Fibroblast of lung (primary cell): ENCODE results near the gene S100A4. TPM values are rescaled to one million over a fixed set of nuclear protein-coding genes. Genes with fewer than 3 reads are reported as not detected.

ENCODE experiments used
- DNase-seq, 2 donors: peaks; one replicate each; pipeline versions ENCODE4 v3.0.0 to v3.0.0-alpha.2; 2010; ENCODE audit warnings: low read depth in 2 of 2
- H2AFZ ChIP-seq: 2 replicates; pipeline ENCODE4 v1.5.1; 2012; ENCODE audit warnings: low read length, control low read depth, inconsistent platforms
- H3K27ac ChIP-seq: 2 replicates; pipeline ENCODE4 v1.5.1; 2011; ENCODE audit warnings: low read length, control low read depth; ENCODE audit not compliant: insufficient read depth
- H3K27me3 ChIP-seq: 2 replicates; pipeline ENCODE4 v1.5.1; 2011; ENCODE audit warnings: mild to moderate bottlenecking, low read length; ENCODE audit not compliant: control insufficient read depth, insufficient read depth
- H3K36me3 ChIP-seq: 2 replicates; pipeline ENCODE4 v1.5.1; 2011; ENCODE audit warnings: low read length; ENCODE audit not compliant: control insufficient read depth, insufficient read depth
- H3K4me1 ChIP-seq: 2 replicates; pipeline ENCODE4 v1.5.1; 2011; ENCODE audit warnings: low read length; ENCODE audit not compliant: control insufficient read depth, insufficient read depth; ENCODE audit errors: extremely low read depth
- H3K4me2 ChIP-seq: 2 replicates; pipeline ENCODE4 v1.5.1; 2011; ENCODE audit warnings: low read length, control low read depth; ENCODE audit not compliant: insufficient read depth; ENCODE audit errors: extremely low read depth
- H3K4me3 ChIP-seq, 4 experiments: fragments of 200-600 bp in 1 of 4; sonication (generic) in 1 of 4; replicated peaks in 1 of 4; 2 replicates each; pipeline ENCODE4 v1.5.1; 2011 to 2016; ENCODE audit warnings: low read length in 4 of 4, low read depth in 3 of 4, mild to moderate bottlenecking in 3 of 4, control low read depth in 2 of 4, inconsistent platforms in 1 of 4, mixed read lengths in 1 of 4; ENCODE audit not compliant: insufficient read depth in 1 of 4; ENCODE audit errors: control extremely low read depth in 1 of 4
- H3K79me2 ChIP-seq: 2 replicates; pipeline ENCODE4 v1.5.1; 2012; ENCODE audit warnings: mild to moderate bottlenecking, low read length, inconsistent platforms; ENCODE audit not compliant: control insufficient read depth, insufficient read depth
- H3K9ac ChIP-seq: 2 replicates; pipeline ENCODE4 v1.5.1; 2011; ENCODE audit warnings: mild to moderate bottlenecking, low read length, control low read depth; ENCODE audit not compliant: insufficient read depth
- H3K9me3 ChIP-seq: 2 replicates; pipeline ENCODE4 v1.5.1; 2012; ENCODE audit warnings: low read depth, low read length; ENCODE audit not compliant: control insufficient read depth, insufficient read depth
- H4K20me1 ChIP-seq: 2 replicates; pipeline ENCODE4 v1.5.1; 2011; ENCODE audit warnings: low read length; ENCODE audit not compliant: control insufficient read depth, insufficient read depth; ENCODE audit errors: extremely low read depth
- CTCF ChIP-seq, 2 donors: IDR thresholded peaks in 1 of 2; conservative IDR thresholded peaks in 1 of 2; 1 replicate in 1 of 2; 2 replicates in 1 of 2; pipeline ENCODE4 v1.5.1; 2011 to 2012; ENCODE audit warnings: low read length in 2 of 2, control low read depth in 1 of 2, inconsistent platforms in 1 of 2, low read depth in 1 of 2, mild to moderate bottlenecking in 1 of 2
- EZH2 ChIP-seq: IDR thresholded peaks from 2 replicates; pipeline ENCODE4 v1.5.1; 2012; ENCODE audit warnings: low read length, control low read depth, mild to moderate bottlenecking; ENCODE audit errors: missing control alignments
- polyA plus RNA-seq, 2 donors: library from polyadenylated mRNA; depleted of rRNA in 1 of 2; stranded (reverse) in 1 of 2; unstranded in 1 of 2; fragments of >200 nt; gene quantifications; 2 replicates each; pipeline ENCODE4 v1.2.1, GENCODE V29; 2011 to 2012; ENCODE audit warnings: missing spikeins in 1 of 2
- total RNA-seq: library from RNA; depleted of rRNA; stranded (reverse); fragments of >200 nt; gene quantifications from 2 replicates; pipeline ENCODE4 v1.2.1, GENCODE V29; 2014

The S100A4 gene
- total and polyA plus RNA-seq, 2 donors (not counting 1 experiment from before 2014, with no cell fraction given), result 287 to 371 TPM

GRCh38 chr1:153544453-153545066 lies 1.0 kb downstream of the S100A4 start:
- peak overlapping the region; percentile 84 for H3K27ac ChIP-seq
- H2AFZ ChIP-seq, result no peak overlapping the region
- H3K4me1 ChIP-seq, result peaks cover 42% of the 10 kb centered on the region
- H3K36me3 ChIP-seq, result no peaks in the 10 kb centered on the region
- peak overlapping the region; percentile 73 for H3K4me2 ChIP-seq
- H3K27me3 ChIP-seq, result no peaks in the 10 kb centered on the region
- peak overlapping the region; percentile 34 for H3K9ac ChIP-seq
- DNase-seq, result no peak
- no peaks in the 10 kb centered on the region for H3K9me3 ChIP-seq
- H3K4me3 ChIP-seq, result peak overlapping the region in 3 of 4 experiments; percentile 12 to 71 (median 46)
- H4K20me1 ChIP-seq, result no peaks in the 10 kb centered on the region
- H3K79me2 ChIP-seq, result peaks cover 8% of the 10 kb centered on the region
- TF ChIP-seq EZH2, result no peak

- no peak overlapping the region for H3K27ac ChIP-seq
- no peak overlapping the region for H3K4me2 ChIP-seq
Measured at GRCh38 chr1:153543736-153544135, 1.9 kb downstream of the S100A4 start.

GRCh38 chr1:153542956-153543711 lies 2.5 kb downstream of the S100A4 start:
- no peak overlapping the region for H3K9ac ChIP-seq
- H3K27ac ChIP-seq, result no peak overlapping the region
- no peak overlapping the region for H2AFZ ChIP-seq
- no peaks in the 10 kb centered on the region for H3K27me3 ChIP-seq
- peak in 1 of 2 donors; percentile 37 for DNase-seq
- no peak overlapping the region for H3K4me2 ChIP-seq
- H3K9me3 ChIP-seq, result no peaks in the 10 kb centered on the region
- no peaks in the 10 kb centered on the region for H3K36me3 ChIP-seq
- no peak for TF ChIP-seq EZH2
- TF ChIP-seq CTCF (conservative IDR thresholded peaks at IDR 0.05 in 1 of 2, IDR thresholded peaks at IDR 0.05 in 1 of 2; ENCODE audit: low read depth in 1 of 2, low read length in 2 of 2), result no peak
- H3K4me1 ChIP-seq, result peaks cover 31% of the 10 kb centered on the region
- H3K4me3 ChIP-seq, result peak overlapping the region in 1 of 4 experiments; percentile 71
- H4K20me1 ChIP-seq, result no peaks in the 10 kb centered on the region
- H3K79me2 ChIP-seq, result peaks cover 8% of the 10 kb centered on the region

More at GRCh38 chr1:153543736-153544135, 1.9 kb downstream of the S100A4 start:
- no peaks in the 10 kb centered on the region for H3K27me3 ChIP-seq
- H3K9ac ChIP-seq, result no peak overlapping the region
- DNase-seq, result no peak
- peaks cover 8% of the 10 kb centered on the region for H3K79me2 ChIP-seq
- no peak overlapping the region for H2AFZ ChIP-seq
- no peaks in the 10 kb centered on the region for H4K20me1 ChIP-seq
- TF ChIP-seq CTCF (conservative IDR thresholded peaks at IDR 0.05 in 1 of 2, IDR thresholded peaks at IDR 0.05 in 1 of 2; ENCODE audit: low read depth in 1 of 2, low read length in 2 of 2) (no peak), EZH2 (no peak)
- H3K4me1 ChIP-seq, result peaks cover 37% of the 10 kb centered on the region
- H3K36me3 ChIP-seq, result no peaks in the 10 kb centered on the region
- no peaks in the 10 kb centered on the region for H3K9me3 ChIP-seq
- peak overlapping the region in 1 of 4 experiments; percentile 71 for H3K4me3 ChIP-seq
